CD14-positive monocyte (primary cell): ENCODE data around the gene MPZL3. TPM values are rescaled to one million over a fixed set of nuclear protein-coding genes. Genes with fewer than 3 reads are reported as not detected.

ENCODE experiments used
- DNase-seq, 3 donors: peaks; one replicate each; pipeline ENCODE4 v3.0.0-alpha.2; 2011 to 2022
- H2AFZ ChIP-seq: 2 replicates; pipeline ENCODE4 v1.6.0; 2012; ENCODE audit warnings: mild to moderate bottlenecking, low read depth, low read length, inconsistent platforms; ENCODE audit not compliant: insufficient read depth, poor library complexity, severe bottlenecking
- H3K27ac ChIP-seq, 2 donors: 1 replicate in 1 of 2; 2 replicates in 1 of 2; pipeline ENCODE4 v1.5.1; 2012 to 2013; ENCODE audit warnings: low read length in 2 of 2, control low read depth in 1 of 2, inconsistent platforms in 1 of 2, low read depth in 1 of 2, mild to moderate bottlenecking in 1 of 2
- H3K27me3 ChIP-seq, 2 donors: one replicate each; pipeline versions ENCODE4 v1.6.0 to v1.6.1; 2011 to 2013; ENCODE audit warnings: low read length in 2 of 2; ENCODE audit not compliant: control insufficient read depth in 2 of 2, insufficient read depth in 2 of 2
- H3K36me3 ChIP-seq, 2 donors: replicated peaks in 1 of 2; 1 replicate in 1 of 2; 2 replicates in 1 of 2; pipeline versions ENCODE4 v1.5.1 to v1.6.1; 2012 to 2013; ENCODE audit warnings: low read length in 2 of 2, control low read depth in 1 of 2, inconsistent platforms in 1 of 2, mild to moderate bottlenecking in 1 of 2; ENCODE audit not compliant: insufficient read depth in 2 of 2, control insufficient read depth in 1 of 2
- H3K4me1 ChIP-seq, 2 donors: 1 replicate in 1 of 2; 2 replicates in 1 of 2; pipeline versions ENCODE4 v1.5.1 to v1.6.1; 2012 to 2013; ENCODE audit warnings: low read length in 2 of 2, control low read depth in 1 of 2, inconsistent platforms in 1 of 2, mild to moderate bottlenecking in 1 of 2, moderate library complexity in 1 of 2; ENCODE audit not compliant: insufficient read depth in 2 of 2, control insufficient read depth in 1 of 2
- H3K4me2 ChIP-seq: replicated peaks from 2 replicates; pipeline ENCODE3; 2012; ENCODE audit warnings: low read length, moderate library complexity, mild to moderate bottlenecking; ENCODE audit not compliant: poor library complexity, severe bottlenecking; ENCODE audit errors: extremely low read depth
- H3K4me3 ChIP-seq, 3 experiments: fragments of 200-600 bp in 1 of 3; sonication (generic) in 1 of 3; replicated peaks in 1 of 3; 1 replicate in 2 of 3; 2 replicates in 1 of 3; pipeline ENCODE4 v1.5.1; 2011 to 2013; ENCODE audit warnings: low read length in 3 of 3, mild to moderate bottlenecking in 3 of 3, control low read depth in 2 of 3, low read depth in 2 of 3, inconsistent platforms in 1 of 3, moderate library complexity in 1 of 3
- H3K79me2 ChIP-seq: 2 replicates; pipeline ENCODE4 v1.6.0; 2012; ENCODE audit warnings: mild to moderate bottlenecking, control low read depth, inconsistent platforms, low read length, moderate library complexity; ENCODE audit not compliant: insufficient read depth
- H3K9ac ChIP-seq: 2 replicates; pipeline ENCODE4 v1.6.0; 2017; ENCODE audit warnings: low read length, mild to moderate bottlenecking; ENCODE audit not compliant: insufficient read depth, poor library complexity, severe bottlenecking
- H3K9me3 ChIP-seq, 2 donors: replicated peaks in 1 of 2; 1 replicate in 1 of 2; 2 replicates in 1 of 2; pipeline versions ENCODE4 v1.5.1 to v1.6.1; 2012 to 2013; ENCODE audit warnings: low read length in 2 of 2, control low read depth in 1 of 2; ENCODE audit not compliant: control insufficient read depth in 1 of 2, insufficient read depth in 1 of 2
- H4K20me1 ChIP-seq: 2 replicates; pipeline ENCODE4 v1.6.0; 2012; ENCODE audit warnings: mild to moderate bottlenecking, low read length, control low read depth, moderate library complexity; ENCODE audit not compliant: insufficient read depth
- H3K27ac Mint-ChIP-seq, 7 donors: one replicate each; pipeline ENCODE4 v1.8.0; 2020; ENCODE audit warnings: mild to moderate bottlenecking in 7 of 7, mixed read lengths in 7 of 7, moderate library complexity in 6 of 7, inconsistent platforms in 2 of 7
- H3K27me3 Mint-ChIP-seq, 3 donors: one replicate each; pipeline ENCODE4 v1.8.0; 2021 to 2022; ENCODE audit warnings: low read depth in 3 of 3, mild to moderate bottlenecking in 3 of 3, mixed read lengths in 3 of 3, moderate library complexity in 3 of 3, inconsistent platforms in 1 of 3
- H3K36me3 Mint-ChIP-seq, 2 donors: one replicate each; pipeline ENCODE4 v1.8.0; 2020; ENCODE audit warnings: mixed read lengths in 2 of 2, inconsistent platforms in 1 of 2, mild to moderate bottlenecking in 1 of 2
- H3K4me1 Mint-ChIP-seq: one replicate; pipeline ENCODE4 v1.8.0; 2020; ENCODE audit warnings: mild to moderate bottlenecking, mixed read lengths
- H3K4me3 Mint-ChIP-seq, 2 donors: one replicate each; pipeline ENCODE4 v1.8.0; 2020; ENCODE audit warnings: mild to moderate bottlenecking in 2 of 2, mixed read lengths in 2 of 2, moderate library complexity in 1 of 2
- H3K9me3 Mint-ChIP-seq, 7 donors: one replicate each; pipeline ENCODE4 v1.8.0; 2020 to 2022; ENCODE audit warnings: mixed read lengths in 7 of 7, mild to moderate bottlenecking in 6 of 7, moderate library complexity in 6 of 7, inconsistent platforms in 2 of 7
- CTCF ChIP-seq: fragments of 200-600 bp; IDR thresholded peaks from one replicate; pipeline ENCODE4 v1.8.0; 2022; ENCODE audit warnings: antibody characterized with exemption, mild to moderate bottlenecking
- WGBS: methylation state at CpG from one replicate; pipeline ENCODE4 v1.1.5; 2013; ENCODE audit warnings: missing lambda C conversion rate; ENCODE audit not compliant: insufficient coverage; 5-methylcytosine and 5-hydroxymethylcytosine counted together
- intact Hi-C, 2 donors: fragments of 100-400 bp; cut with micrococcal nuclease; formaldehyde crosslinking; loops; one replicate each; pipeline versions ENCODE4 v1.15.0 to v1.15.1; 2023
- polyA plus RNA-seq, 3 donors: library from polyadenylated mRNA; depleted of rRNA in 1 of 3; unstranded in 2 of 3; stranded (reverse) in 1 of 3; fragments of 300-500 nt in 2 of 3; fragments of >200 nt in 1 of 3; fragmentation: Illumina TruSeq in 2 of 3; gene quantifications; 1 replicate in 2 of 3; 2 replicates in 1 of 3; pipeline ENCODE4 v1.2.3, GENCODE V29; 2012 to 2021

MPZL3 gene
- polyA plus RNA-seq, 3 donors: 4.2 to 8.5 (median 8.0) TPM

GRCh38 chr11:118260353-118260752 is 8.2 kb upstream of the MPZL3 start:
- Histone ChIP-seq H3K27ac (no peak overlapping the region), H3K36me3 (peaks cover 2 to 40% of the 10 kb centered on the region in 2 donors), H3K4me3 (no peak overlapping the region), H3K4me1 (peaks cover 28 to 35% of the 10 kb centered on the region in 2 donors), H2AFZ (no peak overlapping the region), H3K9me3 (peaks cover 0 to 4% of the 10 kb centered on the region in 2 donors), H3K4me2 (no peak overlapping the region), H4K20me1 (no peaks in the 10 kb centered on the region), H3K79me2 (no peaks in the 10 kb centered on the region), H3K27me3 (no peaks in the 10 kb centered on the region), H3K9ac (no peak overlapping the region)
- DNase-seq: no peak
- H3K9me3 Mint-ChIP-seq: peaks cover 0 to 13% (median 3%) of the 10 kb centered on the region in 7 donors
- TF ChIP-seq CTCF: no peak
- peaks cover 47 to 51% of the 10 kb centered on the region in 2 donors for H3K36me3 Mint-ChIP-seq
- H3K4me1 Mint-ChIP-seq: peaks cover 41% of the 10 kb centered on the region
- 100% methylated on average over 1 of the region's 3 CpGs for WGBS
- peaks cover 3 to 15% (median 8%) of the 10 kb centered on the region in 3 donors for H3K27me3 Mint-ChIP-seq
- H3K27ac Mint-ChIP-seq: no peak overlapping the region
- H3K4me3 Mint-ChIP-seq: no peak overlapping the region
- intact Hi-C loops: loop anchor here in 1 of 2 donors (5.0 kb wide), 2 partner anchors 42 to 48 kb away; partner anchors contain the start of gene CD3E

DNA sequence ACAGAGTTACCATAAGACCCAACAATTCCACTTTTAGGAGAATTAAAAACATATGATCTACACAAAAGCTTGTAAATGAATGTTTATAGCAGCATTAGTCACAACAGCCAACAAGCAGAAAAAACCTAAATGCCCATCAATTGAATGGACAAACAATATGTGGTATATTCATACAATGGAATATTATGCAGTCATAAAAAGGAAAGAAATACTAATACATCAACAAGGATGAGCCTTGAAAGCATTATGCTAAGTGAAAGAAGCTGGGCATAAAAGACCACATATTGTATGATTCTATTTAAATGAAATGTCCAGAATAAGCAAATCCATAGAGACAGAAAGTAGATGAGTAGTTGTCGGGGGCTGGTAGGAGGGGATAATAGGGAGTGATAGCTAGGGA is 7.0 kb upstream of the MPZL3 start:
- no peaks in the 10 kb centered on the region for H3K27me3 ChIP-seq
- WGBS: no CpG with 5 or more reads among the region's 1 CpG
- H3K27me3 Mint-ChIP-seq: peaks cover 3 to 9% (median 4%) of the 10 kb centered on the region in 3 donors
- H3K36me3 ChIP-seq: peaks cover 5 to 49% of the 10 kb centered on the region in 2 donors
- no peak overlapping the region for H3K27ac Mint-ChIP-seq
- peaks cover 33% of the 10 kb centered on the region for H3K4me1 Mint-ChIP-seq
- TF ChIP-seq CTCF: no peak
- no peak overlapping the region for H3K27ac ChIP-seq
- no peak overlapping the region for H3K4me3 Mint-ChIP-seq
- H2AFZ ChIP-seq: no peak overlapping the region
- peaks cover 0 to 13% (median 3%) of the 10 kb centered on the region in 7 donors for H3K9me3 Mint-ChIP-seq
- peaks cover 0 to 4% of the 10 kb centered on the region in 2 donors for H3K9me3 ChIP-seq
- H3K9ac ChIP-seq: no peak overlapping the region
- H3K36me3 Mint-ChIP-seq: peaks cover 56 to 61% of the 10 kb centered on the region in 2 donors
- H3K4me3 ChIP-seq: no peak overlapping the region
- intact Hi-C loops: no loop called here
- no peaks in the 10 kb centered on the region for H3K79me2 ChIP-seq
- H3K4me1 ChIP-seq: peaks cover 24% of the 10 kb centered on the region in 2 donors
- DNase-seq: no peak
- H3K4me2 ChIP-seq: no peak overlapping the region
- no peaks in the 10 kb centered on the region for H4K20me1 ChIP-seq
